ENCODE data around the gene KCNK2.
A peak's percentile ranks its signal among the peaks of the same experiment; 100 is the strongest.

Gene KCNK2

GRCh38 chr1:215095524-215095923, 13.0 kb downstream of the KCNK2 start:
- DNase-seq (ENCODE audit: low read depth, low spot score) = no peak

GRCh38 chr1:215101511-215101910, 19.0 kb downstream of the KCNK2 start:
- DNase-seq (ENCODE audit: low read depth, low spot score) = no peak

DNA sequence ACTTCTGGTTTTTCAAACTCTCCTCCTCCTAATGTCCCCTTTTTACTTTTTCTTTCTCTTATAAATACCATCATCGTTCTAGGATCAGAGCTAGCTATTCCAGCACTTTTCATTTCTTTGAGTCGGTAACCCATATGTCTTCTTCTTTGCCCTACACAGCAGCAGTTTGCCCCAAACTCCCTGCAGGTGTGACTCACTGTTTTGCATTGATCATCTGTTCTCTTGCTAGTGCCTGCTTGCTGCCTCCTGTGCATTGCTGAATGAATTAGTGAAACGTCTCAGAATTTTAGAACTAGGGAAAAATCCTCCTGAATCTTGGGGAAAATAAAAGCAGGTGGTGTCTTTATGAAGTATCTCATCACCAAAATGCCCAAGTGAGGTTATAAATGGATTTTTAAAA, 21.7 kb downstream of the KCNK2 start:
- peak; percentile 46 for DNase-seq (ENCODE audit: low read depth, low spot score)

DNA sequence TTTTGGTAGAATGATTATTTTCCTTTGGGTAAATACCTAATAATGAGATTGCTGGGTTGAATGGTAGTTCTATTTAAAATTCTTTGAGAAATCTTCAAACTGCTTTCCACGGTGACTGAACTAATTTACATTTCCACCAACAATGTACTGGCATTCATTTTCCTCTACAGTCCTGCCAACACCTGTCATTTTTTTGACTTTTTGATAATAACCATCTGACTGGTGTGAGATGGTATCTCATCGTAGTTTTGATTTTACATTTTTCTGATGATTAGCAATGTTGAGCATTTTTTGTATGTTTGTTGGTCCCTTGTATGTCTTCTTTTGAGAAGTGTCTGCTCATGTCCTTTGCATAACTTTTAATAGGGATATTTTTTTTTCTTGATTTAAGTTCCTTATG, 23.5 kb downstream of the KCNK2 start:
- no peak for DNase-seq (ENCODE audit: low read depth, low spot score)

DNA sequence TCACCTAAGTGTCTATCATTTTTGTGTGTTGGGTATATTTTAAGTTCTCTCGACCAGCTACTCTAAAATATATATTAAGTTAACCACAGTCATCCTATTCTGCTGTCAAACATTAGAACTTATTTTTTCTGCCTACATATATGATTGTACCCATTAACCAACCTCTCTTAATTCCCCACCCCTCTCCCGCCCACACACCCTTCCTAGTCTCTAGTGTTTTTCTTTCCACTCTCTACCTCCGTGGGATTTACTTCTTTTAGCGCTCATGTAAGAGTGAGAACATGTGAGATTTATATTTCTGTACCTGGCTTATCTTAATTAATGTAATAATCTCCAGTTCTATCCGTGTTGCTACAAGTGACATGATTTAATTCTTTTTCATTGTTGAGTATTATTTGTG, 26.6 kb downstream of the KCNK2 start:
- no peak for DNase-seq (ENCODE audit: low read depth, low spot score)

GRCh38 chr1:215111916-215112315, 29.4 kb downstream of the KCNK2 start:
- no peak for DNase-seq (ENCODE audit: low read depth, low spot score)

DNA sequence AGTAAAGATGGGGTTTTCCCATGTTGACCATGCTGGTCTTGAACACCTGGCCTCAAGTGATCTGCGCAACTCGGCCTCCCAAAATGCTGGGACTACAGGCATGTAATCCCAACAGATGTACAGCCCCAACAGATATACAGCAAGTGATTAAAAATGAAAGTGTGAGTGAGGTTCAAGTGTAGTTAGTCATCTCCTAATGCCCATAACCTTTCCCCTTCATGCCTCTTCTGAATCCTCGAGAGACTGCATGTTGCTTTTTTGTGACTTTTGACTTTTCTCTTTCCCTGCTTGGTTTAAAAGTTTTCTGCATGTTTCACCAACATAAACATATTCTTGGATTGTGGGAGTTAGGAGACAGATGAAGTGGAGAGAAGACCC, 31.2 kb downstream of the KCNK2 start:
- DNase-seq (ENCODE audit: low read depth, low spot score) = no peak

DNA sequence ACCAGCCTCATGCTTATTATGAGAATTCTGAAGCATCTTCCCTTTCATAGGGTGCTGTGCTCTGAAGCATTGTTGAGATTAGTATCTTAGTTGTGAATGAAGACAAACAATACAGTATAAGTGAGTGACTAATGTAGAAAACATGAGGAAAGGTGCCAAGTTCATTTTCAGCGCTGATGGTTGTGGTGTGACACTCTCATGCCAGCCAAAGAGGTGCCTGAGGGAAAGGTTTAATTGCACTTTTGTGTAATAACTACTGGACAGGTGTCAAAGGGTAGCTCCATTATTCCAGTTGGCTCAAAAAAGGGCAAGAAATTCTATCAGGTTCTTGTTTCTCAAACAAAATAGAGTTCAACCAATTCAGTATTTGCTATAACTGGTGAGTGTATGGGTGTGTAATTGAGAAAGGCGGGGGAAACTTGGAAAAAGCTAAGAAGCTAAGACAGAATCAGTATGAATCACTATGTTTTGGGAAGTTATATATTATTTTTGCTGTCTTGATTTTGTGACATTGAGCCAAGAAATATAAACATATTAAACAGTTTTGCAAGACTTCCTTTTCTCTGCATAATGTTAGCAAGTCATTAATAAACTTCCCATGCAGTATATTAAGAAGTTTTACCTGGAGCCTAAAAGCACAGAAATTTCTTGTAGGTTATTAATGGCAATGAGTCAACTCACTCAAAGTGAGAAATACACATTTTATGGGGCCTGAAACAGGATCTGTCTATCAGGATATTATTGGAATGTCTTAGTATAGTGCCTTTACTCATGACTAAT, 31.8 kb downstream of the KCNK2 start:
- DNase-seq (ENCODE audit: low read depth, low spot score) = peak; percentile 89

DNA sequence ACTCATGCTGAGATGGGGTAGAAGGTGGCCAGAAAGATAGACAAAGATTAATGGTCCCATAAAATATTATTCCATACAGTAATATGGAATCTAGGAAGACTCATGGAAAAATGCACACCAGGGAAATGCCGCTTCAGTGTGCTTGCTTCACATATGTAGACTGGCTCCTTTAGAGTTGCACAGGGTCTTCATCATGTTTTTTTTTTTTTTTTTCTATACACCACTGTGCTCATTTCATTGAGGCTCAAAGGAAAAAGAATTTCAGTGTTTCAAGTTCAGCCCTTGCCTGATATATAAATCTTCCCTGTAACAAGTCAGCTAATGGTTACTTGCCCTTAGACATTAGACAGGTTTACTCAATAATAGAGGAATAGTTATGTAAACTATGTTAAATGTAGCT, 33.2 kb downstream of the KCNK2 start:
- no peak for DNase-seq (ENCODE audit: low read depth, low spot score)

- DNase-seq (ENCODE audit: low read depth, low spot score) = no peak
These were observed 35.5 kb downstream of the KCNK2 start for GRCh38 chr1:215118081-215118480.

- DNase-seq (ENCODE audit: low read depth, low spot score) = no peak
These were observed 36.5 kb downstream of the KCNK2 start for GRCh38 chr1:215119056-215119455.

DNA sequence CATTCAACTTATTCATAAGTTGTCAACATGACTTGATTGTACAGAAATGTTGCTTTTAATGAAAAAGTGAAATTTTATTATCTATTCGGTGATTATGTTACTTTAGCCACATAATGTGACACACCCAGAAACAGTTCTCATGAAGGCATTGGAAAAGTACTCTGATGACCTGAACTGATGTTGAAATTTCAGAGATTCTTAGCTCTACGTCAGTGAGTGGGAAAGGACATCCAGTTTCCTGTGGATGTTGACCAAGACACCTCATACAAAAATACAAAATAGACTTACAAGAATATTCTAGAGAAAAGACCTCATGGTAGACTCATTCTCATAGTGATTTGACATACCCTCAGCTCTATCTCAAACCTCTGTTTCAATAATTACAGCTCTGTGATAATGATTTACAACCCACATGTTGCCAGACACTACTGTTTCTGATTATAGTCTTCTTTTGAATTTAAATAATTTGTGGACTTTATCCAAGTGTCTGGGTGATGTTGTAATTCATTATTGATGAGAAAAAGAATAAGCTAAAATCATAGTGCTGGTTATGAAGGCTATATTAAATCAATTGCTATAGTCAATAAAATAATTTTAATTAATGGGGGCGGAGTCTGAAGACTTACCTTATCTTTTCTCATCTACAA, 37.3 kb downstream of the KCNK2 start:
- DNase-seq (ENCODE audit: low read depth, low spot score) = no peak

GRCh38 chr1:215128504-215128903, 46.0 kb downstream of the KCNK2 start:
- no peak for DNase-seq (ENCODE audit: low read depth, low spot score)

DNA sequence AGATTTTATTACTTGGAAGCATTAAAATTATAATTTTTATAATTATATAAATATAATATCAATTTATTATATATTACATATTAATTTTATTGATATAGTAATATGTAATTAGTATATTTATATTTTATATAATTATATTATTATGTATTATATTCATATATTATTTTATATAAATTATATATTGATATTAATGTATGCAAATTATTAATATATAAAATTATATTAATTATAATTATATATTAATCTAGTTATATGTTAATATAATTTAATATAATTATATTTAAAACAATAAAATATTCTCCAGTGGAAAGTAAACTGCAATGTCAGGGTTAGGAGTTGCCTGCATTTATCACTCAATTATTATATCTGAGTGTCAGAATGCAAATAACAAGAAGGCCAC, 48.8 kb downstream of the KCNK2 start:
- no peak for DNase-seq (ENCODE audit: low read depth, low spot score)

DNA sequence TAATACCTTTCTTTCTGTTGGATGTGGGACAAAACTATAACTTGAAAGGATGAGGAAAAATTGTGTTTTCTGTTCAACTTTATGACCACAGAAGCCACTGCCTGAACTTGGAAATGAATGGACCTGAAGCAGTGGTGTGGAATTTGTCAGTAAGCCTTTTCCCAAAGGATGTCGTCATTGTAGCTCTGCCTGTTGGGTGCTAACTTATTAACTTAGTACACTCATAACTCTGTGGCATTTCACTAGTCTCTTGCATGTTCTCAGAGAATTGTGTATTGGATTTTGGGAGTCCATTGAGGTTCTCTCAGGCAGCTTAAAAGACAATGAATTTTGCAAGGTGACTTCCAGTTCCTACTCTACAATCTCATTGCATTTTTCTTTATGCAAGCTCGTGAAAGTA, 49.6 kb downstream of the KCNK2 start:
- peak; percentile 66 for DNase-seq (ENCODE audit: low read depth, low spot score)

DNA sequence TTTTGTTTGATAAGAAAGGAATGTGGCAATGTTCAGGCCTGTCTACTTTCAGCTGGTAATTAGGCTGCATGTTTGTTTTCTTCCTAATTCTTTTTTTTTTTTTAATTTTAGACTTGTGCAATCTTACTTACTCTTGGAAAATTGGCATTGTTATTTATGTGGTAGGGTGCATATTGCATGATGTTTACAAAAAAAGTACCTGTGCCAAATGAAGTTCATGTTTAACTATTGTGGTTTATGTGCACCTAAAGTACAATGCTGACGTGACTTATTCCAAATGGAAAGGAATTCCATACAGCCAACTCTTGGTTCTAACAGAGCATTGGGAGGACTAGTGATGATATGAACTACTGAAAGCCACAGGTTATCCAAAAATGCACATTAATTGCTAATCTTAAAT, 51.0 kb downstream of the KCNK2 start:
- DNase-seq (ENCODE audit: low read depth, low spot score) = no peak

DNA sequence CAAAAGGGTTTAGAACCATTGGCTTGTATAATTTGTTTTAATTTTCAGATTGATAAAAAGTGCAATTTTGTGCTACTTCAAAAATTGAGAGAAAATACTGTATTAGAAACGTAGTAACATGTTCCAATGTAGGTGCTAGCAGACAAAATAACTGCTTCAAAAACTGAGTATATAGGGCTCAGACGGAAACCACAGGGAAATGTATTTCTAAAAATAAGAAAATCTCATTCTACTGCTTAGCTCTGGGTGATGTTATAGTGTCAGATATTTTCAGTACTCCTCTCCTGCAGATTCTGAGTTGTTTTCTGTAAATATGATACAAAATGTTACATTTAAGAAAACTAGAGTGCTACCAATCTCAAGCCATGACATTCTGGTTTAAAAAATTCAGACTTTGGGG, 55.4 kb downstream of the KCNK2 start:
- no peak for DNase-seq (ENCODE audit: low read depth, low spot score)

- no peak for DNase-seq (ENCODE audit: low read depth, low spot score)
These were observed 57.6 kb downstream of the KCNK2 start for GRCh38 chr1:215140135-215140534.

DNA sequence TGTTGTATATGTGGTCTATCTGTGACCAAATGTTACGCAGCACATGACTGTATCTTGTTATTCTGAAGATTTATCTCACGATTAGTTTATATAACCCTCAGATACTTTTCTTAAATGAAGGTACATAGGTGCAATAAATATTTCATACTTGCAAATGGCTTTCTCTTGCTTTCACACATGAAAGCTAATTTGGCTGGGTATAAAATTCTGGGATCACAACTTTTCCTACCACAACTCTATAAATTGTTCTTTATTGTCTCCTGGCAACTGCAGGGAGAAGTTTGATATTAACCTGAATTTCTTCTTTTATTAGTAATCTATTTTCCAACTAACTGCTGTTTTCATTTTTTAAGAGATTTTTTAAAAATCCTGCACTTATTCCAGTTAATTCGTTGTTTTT, 58.9 kb downstream of the KCNK2 start:
- DNase-seq (ENCODE audit: low read depth, low spot score) = no peak

- DNase-seq (ENCODE audit: low read depth, low spot score) = no peak
These were observed 61.0 kb downstream of the KCNK2 start for GRCh38 chr1:215143497-215143896.

- peak; percentile 34 for DNase-seq (ENCODE audit: low read depth, low spot score)
These were observed 63.9 kb downstream of the KCNK2 start for GRCh38 chr1:215146240-215146975.

GRCh38 chr1:215147024-215147423, 64.5 kb downstream of the KCNK2 start:
- no peak for DNase-seq (ENCODE audit: low read depth, low spot score)
